Uterus (tissue), 2 donors: ENCODE measurements around the gene PLEKHG1.

Experiments
- CTCF ChIP-seq, 4 experiments: fragments of 200-600 bp in 2 of 4; fragments of 450-650 bp in 2 of 4; sonication (generic) in 2 of 4; IDR thresholded peaks; one replicate each; pipeline ENCODE4 v1.5.1; 2016 to 2019; ENCODE audit warnings: antibody characterized with exemption in 4 of 4, mild to moderate bottlenecking in 2 of 4, moderate library complexity in 1 of 4
- POLR2A ChIP-seq, 2 donors: fragments of 450-650 bp; IDR thresholded peaks; one replicate each; pipeline ENCODE4 v1.6.1; 2016; ENCODE audit warnings: antibody characterized with exemption in 2 of 2, mild to moderate bottlenecking in 1 of 2, moderate library complexity in 1 of 2

GRCh38 chr6:150580489-150580888 is 19.2 kb upstream of the PLEKHG1 start:
- TF ChIP-seq CTCF (IDR thresholded peaks at IDR 0.05) (no peak), POLR2A (IDR thresholded peaks at IDR 0.05) (no peak)
